ENCODE measurements around the gene ZNF618. TPM values are rescaled to one million over a fixed set of nuclear protein-coding genes. Genes with fewer than 3 reads are reported as not detected.
A peak's percentile ranks its signal among the peaks of the same experiment; 100 is the strongest.

Gene ZNF618
- total RNA-seq, 2 experiments from 2014 or later: 0.22 to 0.27 TPM

GRCh38 chr9:113844466-113844865, 31.6 kb upstream of the ZNF618 start:
- POLR2A ChIA-PET: no interaction called here
- CTCF ChIA-PET: no interaction called here
- DNase-seq (no peak), ATAC-seq (no peak)
- no peak overlapping the region for H3K4me3 Mint-ChIP-seq
- peaks cover 6% of the 10 kb centered on the region for H3K9me3 Mint-ChIP-seq
- H3K4me1 Mint-ChIP-seq (ENCODE audit: low read depth): no peaks in the 10 kb centered on the region
- no peaks in the 10 kb centered on the region for H3K27me3 Mint-ChIP-seq
- no peaks in the 10 kb centered on the region for H3K36me3 Mint-ChIP-seq (ENCODE audit: low read depth)
- TF ChIP-seq, protein P1, sequence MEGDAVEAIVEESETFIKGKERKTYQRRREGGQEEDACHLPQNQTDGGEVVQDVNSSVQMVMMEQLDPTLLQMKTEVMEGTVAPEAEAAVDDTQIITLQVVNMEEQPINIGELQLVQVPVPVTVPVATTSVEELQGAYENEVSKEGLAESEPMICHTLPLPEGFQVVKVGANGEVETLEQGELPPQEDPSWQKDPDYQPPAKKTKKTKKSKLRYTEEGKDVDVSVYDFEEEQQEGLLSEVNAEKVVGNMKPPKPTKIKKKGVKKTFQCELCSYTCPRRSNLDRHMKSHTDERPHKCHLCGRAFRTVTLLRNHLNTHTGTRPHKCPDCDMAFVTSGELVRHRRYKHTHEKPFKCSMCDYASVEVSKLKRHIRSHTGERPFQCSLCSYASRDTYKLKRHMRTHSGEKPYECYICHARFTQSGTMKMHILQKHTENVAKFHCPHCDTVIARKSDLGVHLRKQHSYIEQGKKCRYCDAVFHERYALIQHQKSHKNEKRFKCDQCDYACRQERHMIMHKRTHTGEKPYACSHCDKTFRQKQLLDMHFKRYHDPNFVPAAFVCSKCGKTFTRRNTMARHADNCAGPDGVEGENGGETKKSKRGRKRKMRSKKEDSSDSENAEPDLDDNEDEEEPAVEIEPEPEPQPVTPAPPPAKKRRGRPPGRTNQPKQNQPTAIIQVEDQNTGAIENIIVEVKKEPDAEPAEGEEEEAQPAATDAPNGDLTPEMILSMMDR (IDR thresholded peaks at IDR 0.05): no peak
- intact Hi-C loops (cut with micrococcal nuclease): no loop called here
- H3K27ac Mint-ChIP-seq: no peak overlapping the region

DNA sequence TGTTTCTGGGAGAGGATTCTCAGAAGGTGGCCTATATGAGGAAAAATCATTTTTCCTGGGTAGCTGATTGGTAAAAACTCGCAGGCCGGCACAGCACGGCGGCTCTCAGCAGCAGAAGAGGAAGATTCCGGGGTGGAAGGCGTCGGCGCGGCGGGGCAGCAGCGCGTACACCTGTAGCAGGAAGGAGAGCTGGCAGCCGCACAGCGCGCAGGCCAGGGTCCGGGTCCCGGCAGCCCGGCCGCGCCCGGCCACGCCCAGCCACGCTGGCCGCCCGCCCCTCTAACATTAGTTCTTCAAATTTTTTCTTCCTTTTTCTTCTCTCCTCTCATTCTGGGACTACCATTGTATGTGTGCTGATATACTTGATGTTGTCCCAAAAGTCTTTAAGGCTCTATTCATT, 24.8 kb upstream of the ZNF618 start:
- intact Hi-C loops (cut with micrococcal nuclease): no loop called here
- no peak overlapping the region for H3K27ac Mint-ChIP-seq
- peaks cover 7% of the 10 kb centered on the region for H3K27me3 Mint-ChIP-seq
- ATAC-seq: no peak
- ChIA-PET POLR2A (no interaction called here), CTCF (interaction anchor here (1.3 kb wide), 1 partner anchor 26 kb away, joined by 4 read pairs; no protein-coding TSS in a partner anchor)
- H3K36me3 Mint-ChIP-seq (ENCODE audit: low read depth): peaks cover 2% of the 10 kb centered on the region
- no peak overlapping the region for H3K4me3 Mint-ChIP-seq
- no peak for DNase-seq
- peaks cover 14% of the 10 kb centered on the region for H3K9me3 Mint-ChIP-seq
- H3K4me1 Mint-ChIP-seq (ENCODE audit: low read depth): peaks cover 9% of the 10 kb centered on the region
- TF ChIP-seq, protein P1 (IDR thresholded peaks at IDR 0.05): no peak

DNA sequence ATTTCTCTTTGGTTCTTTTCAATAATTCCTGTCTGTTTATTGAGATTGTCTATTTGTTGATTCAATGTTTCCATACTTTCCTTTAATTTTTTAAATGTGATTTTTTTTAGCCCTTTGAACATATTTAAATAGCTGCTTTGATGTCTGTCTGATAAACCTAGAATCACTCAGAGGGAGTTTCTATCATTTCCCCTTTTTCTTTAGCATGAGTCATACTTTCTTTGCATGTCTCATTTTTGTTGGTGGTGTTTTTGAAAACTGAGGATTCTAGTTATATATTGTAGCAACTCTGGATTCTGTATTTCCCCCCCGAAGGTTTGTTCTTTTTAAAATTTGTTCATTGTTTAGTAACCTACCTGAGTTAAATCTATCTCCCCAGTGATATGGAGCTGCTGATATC, 24.2 kb upstream of the ZNF618 start:
- Mint-ChIP-seq H3K36me3 (ENCODE audit: low read depth) (peaks cover 2% of the 10 kb centered on the region), H3K4me1 (ENCODE audit: low read depth) (peaks cover 9% of the 10 kb centered on the region), H3K9me3 (peaks cover 13% of the 10 kb centered on the region), H3K27ac (no peak overlapping the region), H3K4me3 (no peak overlapping the region), H3K27me3 (peaks cover 7% of the 10 kb centered on the region)
- ChIA-PET CTCF (interaction anchor here (1.3 kb wide), 3 partner anchors 9 to 156 kb away, joined by 3 to 4 read pairs (median 3); no protein-coding TSS in a partner anchor), POLR2A (no interaction called here)
- intact Hi-C loops (cut with micrococcal nuclease): no loop called here
- no peak for ATAC-seq
- TF ChIP-seq, protein P1 (IDR thresholded peaks at IDR 0.05): no peak
- no peak for DNase-seq

DNA sequence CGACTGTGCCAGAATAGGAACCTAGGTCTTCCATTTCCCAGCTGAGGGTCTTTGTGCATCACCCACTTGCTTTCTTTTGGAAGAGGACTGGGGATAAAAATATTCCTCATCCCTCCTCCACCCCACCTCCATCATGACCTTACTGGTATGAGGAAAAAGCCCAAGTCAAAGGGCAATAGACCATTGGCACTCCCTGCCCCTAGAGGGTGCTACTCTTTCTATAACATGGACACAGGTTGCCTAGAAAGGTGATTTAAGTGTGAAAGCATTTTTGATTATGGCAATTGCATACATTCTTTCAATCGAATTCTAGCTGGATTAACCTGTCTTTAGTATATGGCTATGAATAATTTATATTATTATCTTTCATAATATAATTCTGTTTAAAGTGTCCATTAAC, 22.8 kb upstream of the ZNF618 start:
- peak; percentile 24 for DNase-seq
- ChIA-PET POLR2A (no interaction called here), CTCF (interaction anchor here (0.6 to 2.0 kb wide), 7 partner anchors 11 to 158 kb away, joined by 3 to 4 read pairs (median 3); no protein-coding TSS in a partner anchor)
- Mint-ChIP-seq H3K36me3 (ENCODE audit: low read depth) (peaks cover 2% of the 10 kb centered on the region), H3K9me3 (peaks cover 13% of the 10 kb centered on the region), H3K27ac (no peak overlapping the region), H3K27me3 (peaks cover 7% of the 10 kb centered on the region), H3K4me1 (ENCODE audit: low read depth) (peaks cover 9% of the 10 kb centered on the region), H3K4me3 (no peak overlapping the region)
- intact Hi-C loops (cut with micrococcal nuclease): no loop called here
- ATAC-seq: no peak
- TF ChIP-seq, protein P1 (IDR thresholded peaks at IDR 0.05): peak; percentile 29

- no peak for ATAC-seq
- TF ChIP-seq, protein P1 (IDR thresholded peaks at IDR 0.05): no peak
- intact Hi-C loops (cut with micrococcal nuclease): no loop called here
- Mint-ChIP-seq H3K9me3 (peaks cover 13% of the 10 kb centered on the region), H3K27ac (no peak overlapping the region), H3K36me3 (ENCODE audit: low read depth) (peaks cover 2% of the 10 kb centered on the region), H3K4me1 (ENCODE audit: low read depth) (peaks cover 9% of the 10 kb centered on the region), H3K4me3 (no peak overlapping the region), H3K27me3 (peaks cover 7% of the 10 kb centered on the region)
- DNase-seq: no peak
- ChIA-PET CTCF (interaction anchor here (2.0 kb wide), 1 partner anchor 39 kb away, joined by 4 read pairs; no protein-coding TSS in a partner anchor), POLR2A (interaction anchor here (0.6 kb wide), 1 partner anchor 32 kb away, joined by 6 read pairs; no protein-coding TSS in a partner anchor)
Observed at GRCh38 chr9:113854310-113854709, 21.8 kb upstream of the ZNF618 start.
